GM08714 (cell line): ENCODE measurements around the gene CACNA1B.
"Not testable (repeated sequence)": the region's sequence is repeated elsewhere in the genome, so short reads cannot be mapped to it uniquely, and the experiment has no call there.

Experiments
- H3K4me3 ChIP-seq: fragments of 200-500 bp; sonication (Bioruptor generic); 2 replicates; pipeline ENCODE4 v1.5.1; 2014; ENCODE audit warnings: mild to moderate bottlenecking, low read length, inconsistent platforms
- ZNF274 ChIP-seq: IDR thresholded peaks from 2 replicates; pipeline ENCODE4 v1.6.1; 2012; ENCODE audit warnings: mild to moderate bottlenecking, low read depth, low read length

Gene CACNA1B

GRCh38 chr9:138105561-138106505 lies 228.3 kb downstream of the CACNA1B start:
- no peak for TF ChIP-seq ZNF274
- no peak overlapping the region for H3K4me3 ChIP-seq

GRCh38 chr9:138107039-138107438 lies 229.5 kb downstream of the CACNA1B start:
- not testable (repeated sequence) for H3K4me3 ChIP-seq

- no peak for TF ChIP-seq ZNF274
These were observed 234.0 kb downstream of the CACNA1B start for GRCh38 chr9:138111607-138112006.

GRCh38 chr9:138112090-138112748 lies 234.6 kb downstream of the CACNA1B start:
- H3K4me3 ChIP-seq: no peak overlapping the region
- no peak for TF ChIP-seq ZNF274

More at GRCh38 chr9:138111607-138112006, 234.0 kb downstream of the CACNA1B start:
- H3K4me3 ChIP-seq: no peak overlapping the region

- TF ChIP-seq ZNF274: no peak
- no peak overlapping the region for H3K4me3 ChIP-seq
These were observed 235.4 kb downstream of the CACNA1B start for GRCh38 chr9:138112791-138113600.

GRCh38 chr9:138113701-138114325 lies 236.2 kb downstream of the CACNA1B start:
- not testable (repeated sequence) for H3K4me3 ChIP-seq

GRCh38 chr9:138114501-138115245 lies 237.1 kb downstream of the CACNA1B start:
- H3K4me3 ChIP-seq: no peak overlapping the region
- TF ChIP-seq ZNF274: no peak

- no peak overlapping the region for H3K4me3 ChIP-seq
- TF ChIP-seq ZNF274: no peak
These were observed 237.9 kb downstream of the CACNA1B start for GRCh38 chr9:138115506-138115905.

- no peak overlapping the region for H3K4me3 ChIP-seq
- TF ChIP-seq ZNF274: no peak
These were observed 238.9 kb downstream of the CACNA1B start for GRCh38 chr9:138116521-138116920.

- H3K4me3 ChIP-seq: no peak overlapping the region
- TF ChIP-seq ZNF274: no peak
These were observed 239.6 kb downstream of the CACNA1B start for GRCh38 chr9:138117101-138117750.

GRCh38 chr9:138117836-138118235 lies 240.3 kb downstream of the CACNA1B start:
- no peak for TF ChIP-seq ZNF274
- no peak overlapping the region for H3K4me3 ChIP-seq

GRCh38 chr9:138118601-138119071 lies 241.1 kb downstream of the CACNA1B start:
- TF ChIP-seq ZNF274: no peak
- H3K4me3 ChIP-seq: no peak overlapping the region
